GM23338 (cell line): ENCODE data around the gene CLP1.
A peak's percentile ranks its signal among the peaks of the same experiment; 100 is the strongest.

Experiments used
- JUNB ChIP-seq: IDR thresholded peaks from one replicate; pipeline ENCODE4 v1.6.1; 2016; ENCODE audit warnings: antibody characterized with exemption; ENCODE audit not compliant: unreplicated experiment
- POLR2AphosphoS5 ChIP-seq: IDR thresholded peaks from 2 replicates; pipeline ENCODE4 v1.6.1; 2016; ENCODE audit warnings: antibody characterized with exemption, low read depth
- ZNF331 ChIP-seq: fragments of 250-450 bp; sonication (Bioruptor Pico); IDR thresholded peaks from 2 replicates; pipeline ENCODE4 v1.5.0; 2020; ENCODE audit warnings: low read depth, mild to moderate bottlenecking, moderate library complexity
- TF ChIP-seq, protein P1 (sequence below), 2 experiments: fragments of 200-600 bp in 1 of 2; sonication (generic) in 1 of 2; conservative IDR thresholded peaks; 2 replicates each; pipeline versions ENCODE4 v1.5.1 to v1.6.1; 2016 to 2017; ENCODE audit warnings: antibody characterized with exemption in 2 of 2, low read depth in 2 of 2, mild to moderate bottlenecking in 2 of 2, moderate library complexity in 1 of 2
- TF ChIP-seq, protein P2 (sequence below): IDR thresholded peaks from one replicate; pipeline ENCODE4 v1.6.1; 2018; ENCODE audit warnings: antibody characterized with exemption; ENCODE audit not compliant: unreplicated experiment

GRCh38 chr11:57675176-57675941, 17.8 kb downstream of the CLP1 start:
- TF ChIP-seq POLR2AphosphoS5 (no peak), ZNF331 (CRISPR knock-in tag) (no peak), JUNB (no peak)
- TF ChIP-seq, protein P1, sequence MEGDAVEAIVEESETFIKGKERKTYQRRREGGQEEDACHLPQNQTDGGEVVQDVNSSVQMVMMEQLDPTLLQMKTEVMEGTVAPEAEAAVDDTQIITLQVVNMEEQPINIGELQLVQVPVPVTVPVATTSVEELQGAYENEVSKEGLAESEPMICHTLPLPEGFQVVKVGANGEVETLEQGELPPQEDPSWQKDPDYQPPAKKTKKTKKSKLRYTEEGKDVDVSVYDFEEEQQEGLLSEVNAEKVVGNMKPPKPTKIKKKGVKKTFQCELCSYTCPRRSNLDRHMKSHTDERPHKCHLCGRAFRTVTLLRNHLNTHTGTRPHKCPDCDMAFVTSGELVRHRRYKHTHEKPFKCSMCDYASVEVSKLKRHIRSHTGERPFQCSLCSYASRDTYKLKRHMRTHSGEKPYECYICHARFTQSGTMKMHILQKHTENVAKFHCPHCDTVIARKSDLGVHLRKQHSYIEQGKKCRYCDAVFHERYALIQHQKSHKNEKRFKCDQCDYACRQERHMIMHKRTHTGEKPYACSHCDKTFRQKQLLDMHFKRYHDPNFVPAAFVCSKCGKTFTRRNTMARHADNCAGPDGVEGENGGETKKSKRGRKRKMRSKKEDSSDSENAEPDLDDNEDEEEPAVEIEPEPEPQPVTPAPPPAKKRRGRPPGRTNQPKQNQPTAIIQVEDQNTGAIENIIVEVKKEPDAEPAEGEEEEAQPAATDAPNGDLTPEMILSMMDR (conservative IDR thresholded peaks at IDR 0.05; ENCODE audit: low read depth in 2 of 2), result peak; percentile 17 to 18; a peak in 1 of 4 replicates
- TF ChIP-seq, protein P2, sequence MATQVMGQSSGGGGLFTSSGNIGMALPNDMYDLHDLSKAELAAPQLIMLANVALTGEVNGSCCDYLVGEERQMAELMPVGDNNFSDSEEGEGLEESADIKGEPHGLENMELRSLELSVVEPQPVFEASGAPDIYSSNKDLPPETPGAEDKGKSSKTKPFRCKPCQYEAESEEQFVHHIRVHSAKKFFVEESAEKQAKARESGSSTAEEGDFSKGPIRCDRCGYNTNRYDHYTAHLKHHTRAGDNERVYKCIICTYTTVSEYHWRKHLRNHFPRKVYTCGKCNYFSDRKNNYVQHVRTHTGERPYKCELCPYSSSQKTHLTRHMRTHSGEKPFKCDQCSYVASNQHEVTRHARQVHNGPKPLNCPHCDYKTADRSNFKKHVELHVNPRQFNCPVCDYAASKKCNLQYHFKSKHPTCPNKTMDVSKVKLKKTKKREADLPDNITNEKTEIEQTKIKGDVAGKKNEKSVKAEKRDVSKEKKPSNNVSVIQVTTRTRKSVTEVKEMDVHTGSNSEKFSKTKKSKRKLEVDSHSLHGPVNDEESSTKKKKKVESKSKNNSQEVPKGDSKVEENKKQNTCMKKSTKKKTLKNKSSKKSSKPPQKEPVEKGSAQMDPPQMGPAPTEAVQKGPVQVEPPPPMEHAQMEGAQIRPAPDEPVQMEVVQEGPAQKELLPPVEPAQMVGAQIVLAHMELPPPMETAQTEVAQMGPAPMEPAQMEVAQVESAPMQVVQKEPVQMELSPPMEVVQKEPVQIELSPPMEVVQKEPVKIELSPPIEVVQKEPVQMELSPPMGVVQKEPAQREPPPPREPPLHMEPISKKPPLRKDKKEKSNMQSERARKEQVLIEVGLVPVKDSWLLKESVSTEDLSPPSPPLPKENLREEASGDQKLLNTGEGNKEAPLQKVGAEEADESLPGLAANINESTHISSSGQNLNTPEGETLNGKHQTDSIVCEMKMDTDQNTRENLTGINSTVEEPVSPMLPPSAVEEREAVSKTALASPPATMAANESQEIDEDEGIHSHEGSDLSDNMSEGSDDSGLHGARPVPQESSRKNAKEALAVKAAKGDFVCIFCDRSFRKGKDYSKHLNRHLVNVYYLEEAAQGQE, result no peak
